Parietal lobe (tissue), 2 donors: ENCODE data around the gene SLC25A15. TPM values are rescaled to one million over a fixed set of nuclear protein-coding genes. Genes with fewer than 3 reads are reported as not detected.

Experiments used
- small RNA-seq: library from RNA; depleted of rRNA; stranded (forward); fragments of <200 nt; gene quantifications from one replicate; pipeline ENCODE3, GENCODE V24; 2014; ENCODE audit warnings: low replicate concordance
- total RNA-seq: library from RNA; depleted of rRNA; stranded (reverse); fragments of >200 nt; gene quantifications from one replicate; pipeline ENCODE4 v1.2.3, GENCODE V29; 2014

SLC25A15 gene
- total RNA-seq = 17.8 TPM

DNA sequence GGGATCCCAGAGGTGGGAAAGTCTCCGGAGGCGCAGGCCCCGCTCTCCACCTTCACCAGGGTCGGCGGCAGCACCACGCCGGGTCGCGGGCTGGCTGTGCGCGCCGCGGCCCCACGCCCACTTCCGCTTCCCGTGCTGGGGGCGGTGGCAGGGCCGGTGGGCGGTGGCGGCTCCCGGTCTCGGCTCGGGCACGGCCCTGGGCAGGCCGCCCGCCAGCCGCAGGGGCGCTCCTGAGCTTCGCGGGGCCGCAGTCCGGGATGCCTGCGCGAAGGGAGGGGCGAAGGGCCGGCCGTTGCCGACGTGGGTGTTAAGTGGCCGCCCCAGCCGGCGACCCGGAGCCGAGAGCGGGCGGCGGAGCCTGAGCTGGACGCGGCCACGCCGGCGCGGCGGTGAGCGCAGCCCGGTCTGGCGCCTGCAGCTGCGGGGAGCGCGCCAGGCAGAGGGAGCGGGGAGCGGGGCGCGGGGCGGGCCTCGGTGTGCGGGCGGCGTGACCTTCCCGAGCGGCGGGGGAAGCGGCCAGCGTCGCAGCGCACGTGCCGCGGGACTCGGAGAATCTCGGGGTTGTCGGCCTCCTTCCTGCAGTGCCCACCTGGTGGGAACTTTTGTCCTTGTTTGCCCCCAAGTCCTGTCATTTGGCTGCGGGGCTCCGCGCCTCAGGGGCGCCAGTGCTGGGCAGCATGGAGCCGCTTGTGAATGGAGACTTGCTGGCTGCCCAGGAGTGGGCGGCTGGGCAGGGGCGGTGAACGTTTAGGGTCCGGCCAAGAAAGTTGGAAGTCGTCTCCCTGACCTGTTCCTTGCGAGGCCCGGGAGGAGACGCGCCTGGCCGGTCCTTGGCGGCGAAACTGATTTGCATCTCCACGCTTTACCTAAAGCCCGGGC, at the start of gene SLC25A15:
Gene SLC25A15 (plus strand): TSS at position 337 of the 879 bp plus-strand sequence. CDS start 3,616 bp downstream, outside the sequence.

DNA sequence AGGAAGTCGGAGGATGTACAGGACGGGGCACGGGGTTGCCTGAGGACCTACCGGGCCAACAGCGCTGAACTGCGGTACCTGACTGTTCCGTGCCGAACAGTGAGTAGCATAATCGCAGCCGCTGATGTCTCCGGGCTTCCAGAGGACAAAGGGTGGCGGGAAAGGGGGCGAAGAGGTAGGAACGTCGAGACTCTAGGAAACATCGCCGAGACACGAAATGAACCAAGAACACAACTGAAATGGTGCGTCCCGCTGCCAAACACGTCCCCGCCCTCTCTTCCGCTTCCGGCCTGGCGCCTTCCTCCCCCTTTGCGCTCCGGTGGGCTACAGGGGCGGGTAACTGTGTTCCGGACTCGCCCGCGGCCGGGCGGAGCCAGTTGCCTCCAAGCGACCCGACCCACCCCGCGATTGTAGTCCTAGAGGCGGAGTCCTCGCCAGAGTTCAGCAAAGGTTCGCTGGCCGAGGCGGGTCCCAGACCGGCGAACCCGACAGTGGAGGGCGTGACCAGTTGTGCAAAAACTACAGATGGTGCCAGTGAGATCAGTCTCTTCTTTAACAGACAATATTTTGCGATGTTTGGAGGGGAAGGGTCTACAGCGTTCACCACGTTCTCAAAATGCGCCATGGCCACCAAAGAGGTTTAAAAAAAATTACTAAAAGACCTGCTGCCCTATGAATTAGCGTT, 18.3 kb upstream of the SLC25A15 start, which contains the start of gene MRPS31:
Gene MRPS31 (minus strand): TSS at position 257 of the 685 bp plus-strand sequence. CDS start 54 bp downstream, at position 203.

Small RNA genes within 50 kb of the gene (small RNA-seq; reads per million reads assigned to genes)
- not detected for gene MIR621

Other genes with a start within 250 kb of the SLC25A15 start
- 6.3 TPM for gene FOXO1, start 123.0 kb upstream of the SLC25A15 start, total RNA-seq
- 37.6 TPM for gene MRPS31, start 18.4 kb upstream of the SLC25A15 start, total RNA-seq
- 9.4 TPM for gene ELF1, start 229.7 kb downstream of the SLC25A15 start, total RNA-seq